ENCODE measurements around the gene U2SURP. TPM values are rescaled to one million over a fixed set of nuclear protein-coding genes. Genes with fewer than 3 reads are reported as not detected.

The U2SURP gene
- total and polyA plus RNA-seq, 2 donors (not counting 1 experiment from before 2014, with no cell fraction given): 15.1 to 138 TPM

DNA sequence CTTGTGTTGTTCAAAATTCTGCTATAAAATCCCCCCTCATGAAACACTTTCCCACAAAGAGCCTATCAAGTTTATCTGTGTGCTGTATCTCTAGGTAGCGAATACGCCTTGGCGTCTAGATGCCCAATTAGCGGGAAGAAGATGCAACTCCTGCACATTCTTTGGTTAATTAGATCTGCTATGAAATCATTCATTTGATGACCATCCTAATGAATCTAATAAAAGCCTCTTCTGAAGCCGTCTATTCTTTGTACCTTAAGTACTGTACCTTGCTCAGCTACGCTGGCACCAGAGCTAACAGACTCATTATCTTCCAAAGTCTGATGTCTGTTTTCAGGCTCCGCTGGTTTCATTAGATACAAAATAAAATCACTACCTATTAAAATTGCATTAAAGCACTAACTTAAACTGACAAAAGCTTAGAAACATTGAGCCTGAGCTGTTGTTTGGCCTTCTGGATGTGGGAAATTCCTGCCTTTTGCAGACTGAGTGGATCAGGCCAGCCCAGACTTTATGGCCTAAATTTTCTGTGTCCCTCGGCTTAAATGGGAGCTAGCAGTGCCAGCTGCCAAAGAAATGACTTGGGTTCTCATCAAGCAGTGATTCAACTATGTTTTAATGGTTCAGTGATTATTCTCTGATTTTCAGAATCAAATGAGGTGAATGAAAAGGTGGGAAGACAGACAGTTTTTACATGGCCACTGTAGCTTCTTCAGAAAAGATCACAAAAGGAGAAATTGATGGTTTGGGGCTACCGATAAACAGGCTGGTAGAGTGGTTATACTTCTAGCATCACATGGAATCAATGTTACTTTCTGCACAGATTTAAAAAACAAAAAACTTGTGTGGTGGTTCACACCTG, 89.8 kb downstream of the U2SURP start:
- no peaks in the 10 kb centered on the region for H3K36me3 ChIP-seq (replicated peaks in 1 of 2; ENCODE audit: control extremely low read depth in 1 of 2, control insufficient read depth in 1 of 2, extremely low read depth in 1 of 2, insufficient read depth in 2 of 2, low read length in 1 of 2)
- no peak overlapping the region for H2AFZ ChIP-seq (ENCODE audit: insufficient read depth, low read depth, low read length, poor library complexity, severe bottlenecking)
- intact Hi-C loops (cut with micrococcal nuclease): no loop called here
- TF ChIP-seq, protein P1, sequence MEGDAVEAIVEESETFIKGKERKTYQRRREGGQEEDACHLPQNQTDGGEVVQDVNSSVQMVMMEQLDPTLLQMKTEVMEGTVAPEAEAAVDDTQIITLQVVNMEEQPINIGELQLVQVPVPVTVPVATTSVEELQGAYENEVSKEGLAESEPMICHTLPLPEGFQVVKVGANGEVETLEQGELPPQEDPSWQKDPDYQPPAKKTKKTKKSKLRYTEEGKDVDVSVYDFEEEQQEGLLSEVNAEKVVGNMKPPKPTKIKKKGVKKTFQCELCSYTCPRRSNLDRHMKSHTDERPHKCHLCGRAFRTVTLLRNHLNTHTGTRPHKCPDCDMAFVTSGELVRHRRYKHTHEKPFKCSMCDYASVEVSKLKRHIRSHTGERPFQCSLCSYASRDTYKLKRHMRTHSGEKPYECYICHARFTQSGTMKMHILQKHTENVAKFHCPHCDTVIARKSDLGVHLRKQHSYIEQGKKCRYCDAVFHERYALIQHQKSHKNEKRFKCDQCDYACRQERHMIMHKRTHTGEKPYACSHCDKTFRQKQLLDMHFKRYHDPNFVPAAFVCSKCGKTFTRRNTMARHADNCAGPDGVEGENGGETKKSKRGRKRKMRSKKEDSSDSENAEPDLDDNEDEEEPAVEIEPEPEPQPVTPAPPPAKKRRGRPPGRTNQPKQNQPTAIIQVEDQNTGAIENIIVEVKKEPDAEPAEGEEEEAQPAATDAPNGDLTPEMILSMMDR (IDR thresholded peaks at IDR 0.05): no peak
- no peak for TF ChIP-seq EZH2 (IDR thresholded peaks at IDR 0.05; ENCODE audit: borderline replicate concordance, insufficient read depth, low read depth, low read length, poor library complexity, severe bottlenecking)
- H3K4me3 Mint-ChIP-seq: no peak overlapping the region
- WGBS (ENCODE audit: insufficient coverage): 98% methylated on average over 5 of the region's 9 CpGs
- no peaks in the 10 kb centered on the region for H3K4me1 Mint-ChIP-seq
- no peaks in the 10 kb centered on the region for H3K27me3 Mint-ChIP-seq
- ATAC-seq (ENCODE audit: low read depth) (no peak), DNase-seq (no peak)
- H3K9me3 ChIP-seq (ENCODE audit: control extremely low read depth in 1 of 3, control insufficient read depth in 2 of 3, insufficient read depth in 1 of 3, low read length in 2 of 3): peaks cover 0 to 12% (median 0%) of the 10 kb centered on the region in 3 donors
- H3K4me1 ChIP-seq (ENCODE audit: control insufficient read depth in 2 of 2, insufficient read depth in 2 of 2, low read length in 2 of 2): no peaks in the 10 kb centered on the region
- H4K20me1 ChIP-seq (ENCODE audit: control insufficient read depth, insufficient read depth, low read length, poor library complexity, severe bottlenecking): no peaks in the 10 kb centered on the region
- no peak overlapping the region for H3K4me2 ChIP-seq (replicated peaks; ENCODE audit: low read depth, low read length, poor library complexity, severe bottlenecking)
- CTCF ChIA-PET: interaction anchor here (0.6 to 0.7 kb wide), 2 partner anchors 9 to 42 kb away, joined by 3 read pairs; no protein-coding TSS in a partner anchor
- POLR2A ChIA-PET: interaction anchor here (0.6 kb wide), 1 partner anchor 1512 kb away, joined by 9 read pairs; no protein-coding TSS in a partner anchor
- H3K9me3 Mint-ChIP-seq (ENCODE audit: insufficient read depth): no peaks in the 10 kb centered on the region
- H3K27me3 ChIP-seq (replicated peaks in 1 of 4; ENCODE audit: control extremely low read depth in 1 of 4, control insufficient read depth in 3 of 4, insufficient read depth in 4 of 4, low read length in 3 of 4): no peaks in the 10 kb centered on the region
- H3K9ac ChIP-seq (ENCODE audit: low read length): no peak overlapping the region
- no peak overlapping the region for H3K4me3 ChIP-seq (ENCODE audit: control extremely low read depth in 1 of 5, extremely low read depth in 1 of 5, insufficient read depth in 1 of 5, low read depth in 2 of 5, low read length in 4 of 5)
- no peak overlapping the region for H3K27ac ChIP-seq (ENCODE audit: low read length in 2 of 2)
- H3K27ac Mint-ChIP-seq: no peak overlapping the region
- H3K79me2 ChIP-seq (ENCODE audit: control insufficient read depth, insufficient read depth, low read length): no peaks in the 10 kb centered on the region

DNA sequence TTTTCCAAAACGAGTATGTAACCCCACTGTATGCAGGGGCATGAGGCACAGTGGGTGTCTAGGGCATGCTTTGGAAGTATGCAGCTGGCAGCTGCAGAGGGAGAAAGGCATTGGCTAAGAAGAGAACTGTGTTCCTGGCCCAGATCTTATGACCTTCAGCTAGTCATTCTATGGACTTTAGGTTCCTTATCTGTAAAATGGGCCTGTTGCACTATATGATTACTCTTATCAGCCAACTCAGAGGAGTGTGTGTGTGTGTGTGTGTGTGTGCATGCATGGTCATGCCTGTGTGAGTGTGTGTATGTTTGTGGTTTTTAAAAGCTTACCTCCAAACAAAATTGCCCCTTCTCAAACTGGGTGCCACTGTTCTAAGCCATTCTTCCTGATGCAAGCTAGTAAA, 90.8 kb downstream of the U2SURP start:
- Mint-ChIP-seq H3K27me3 (no peaks in the 10 kb centered on the region), H3K4me3 (no peak overlapping the region), H3K27ac (no peak overlapping the region), H3K4me1 (no peaks in the 10 kb centered on the region), H3K9me3 (ENCODE audit: insufficient read depth) (no peaks in the 10 kb centered on the region)
- Histone ChIP-seq H3K27me3 (replicated peaks in 1 of 4; ENCODE audit: control extremely low read depth in 1 of 4, control insufficient read depth in 3 of 4, insufficient read depth in 4 of 4, low read length in 3 of 4) (no peaks in the 10 kb centered on the region), H3K36me3 (replicated peaks in 1 of 2; ENCODE audit: control extremely low read depth in 1 of 2, control insufficient read depth in 1 of 2, extremely low read depth in 1 of 2, insufficient read depth in 2 of 2, low read length in 1 of 2) (no peaks in the 10 kb centered on the region), H3K4me2 (replicated peaks; ENCODE audit: low read depth, low read length, poor library complexity, severe bottlenecking) (no peak overlapping the region), H3K9me3 (ENCODE audit: control extremely low read depth in 1 of 3, control insufficient read depth in 2 of 3, insufficient read depth in 1 of 3, low read length in 2 of 3) (peaks cover 0 to 16% (median 0%) of the 10 kb centered on the region in 3 donors), H3K9ac (ENCODE audit: low read length) (no peak overlapping the region), H3K4me1 (ENCODE audit: control insufficient read depth in 2 of 2, insufficient read depth in 2 of 2, low read length in 2 of 2) (no peaks in the 10 kb centered on the region), H2AFZ (ENCODE audit: insufficient read depth, low read depth, low read length, poor library complexity, severe bottlenecking) (no peak overlapping the region), H4K20me1 (ENCODE audit: control insufficient read depth, insufficient read depth, low read length, poor library complexity, severe bottlenecking) (no peaks in the 10 kb centered on the region), H3K4me3 (ENCODE audit: control extremely low read depth in 1 of 5, extremely low read depth in 1 of 5, insufficient read depth in 1 of 5, low read depth in 2 of 5, low read length in 4 of 5) (no peak overlapping the region), H3K79me2 (ENCODE audit: control insufficient read depth, insufficient read depth, low read length) (no peaks in the 10 kb centered on the region), H3K27ac (ENCODE audit: low read length in 2 of 2) (no peak overlapping the region)
- CTCF ChIA-PET: no interaction called here
- DNase-seq (no peak), ATAC-seq (ENCODE audit: low read depth) (no peak)
- POLR2A ChIA-PET: no interaction called here
- TF ChIP-seq EZH2 (IDR thresholded peaks at IDR 0.05; ENCODE audit: borderline replicate concordance, insufficient read depth, low read depth, low read length, poor library complexity, severe bottlenecking): no peak
- TF ChIP-seq, protein P1 (IDR thresholded peaks at IDR 0.05): no peak
- intact Hi-C loops (cut with micrococcal nuclease): no loop called here
- 100% methylated on average over 1 of the region's 1 CpG for WGBS (ENCODE audit: insufficient coverage)
